GM10248 (cell line): Measurements from ENCODE around the gene LNX1.

ENCODE experiments used
- CTCF ChIA-PET: fragments of 300-600 bp; sonication (Branson Sonifier 250); formaldehyde crosslinking; extraction: SDS; loops from one replicate; lab custom pipeline; 2021; ENCODE audit warnings: antibody characterized with exemption; lab: Yijun Ruan, JAX
- POLR2A ChIA-PET: fragments of 350-650 bp; sonication (Branson Sonifier 250); formaldehyde crosslinking; extraction: SDS; loops from one replicate; lab custom pipeline; 2020; ENCODE audit warnings: antibody characterized with exemption; lab: Yijun Ruan, JAX
- DNase-seq: peaks from one replicate; pipeline ENCODE4 v3.0.0; 2012; ENCODE audit errors: extremely low spot score
- TF ChIP-seq, protein P1 (sequence below): IDR thresholded peaks from 2 replicates; pipeline ENCODE4 v1.5.1; 2012; ENCODE audit warnings: mild to moderate bottlenecking, low read depth; ENCODE audit errors: extremely low read depth, missing control alignments, control extremely low read depth

The LNX1 gene

DNA sequence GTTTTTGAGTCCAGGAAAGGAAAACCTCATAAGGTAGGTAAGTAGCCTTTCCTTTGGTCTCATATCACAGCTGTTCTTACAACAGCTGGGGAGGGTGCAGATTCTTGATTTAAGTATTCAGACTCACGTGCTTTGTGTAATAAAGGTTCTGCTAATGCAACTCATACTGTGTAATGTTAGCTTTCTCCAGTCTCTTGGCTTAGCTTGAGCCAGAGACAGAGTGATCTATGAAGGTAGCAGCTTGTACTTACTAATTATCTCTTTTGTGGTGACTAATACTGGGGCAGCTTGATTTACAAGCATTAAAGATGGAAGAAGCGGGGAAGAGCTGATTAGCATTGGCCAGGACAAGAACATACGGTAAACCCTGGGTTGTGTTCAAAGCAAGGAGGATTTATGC lies 80.3 kb downstream of the LNX1 start:
- CTCF ChIA-PET, result interaction anchor here (0.7 to 3.1 kb wide), 10 partner anchors 9 to 723 kb away, joined by 3 to 14 read pairs (median 4); no protein-coding TSS in a partner anchor

GRCh38 chr4:53510321-53510720 lies 81.0 kb downstream of the LNX1 start:
- TF ChIP-seq, protein P1, sequence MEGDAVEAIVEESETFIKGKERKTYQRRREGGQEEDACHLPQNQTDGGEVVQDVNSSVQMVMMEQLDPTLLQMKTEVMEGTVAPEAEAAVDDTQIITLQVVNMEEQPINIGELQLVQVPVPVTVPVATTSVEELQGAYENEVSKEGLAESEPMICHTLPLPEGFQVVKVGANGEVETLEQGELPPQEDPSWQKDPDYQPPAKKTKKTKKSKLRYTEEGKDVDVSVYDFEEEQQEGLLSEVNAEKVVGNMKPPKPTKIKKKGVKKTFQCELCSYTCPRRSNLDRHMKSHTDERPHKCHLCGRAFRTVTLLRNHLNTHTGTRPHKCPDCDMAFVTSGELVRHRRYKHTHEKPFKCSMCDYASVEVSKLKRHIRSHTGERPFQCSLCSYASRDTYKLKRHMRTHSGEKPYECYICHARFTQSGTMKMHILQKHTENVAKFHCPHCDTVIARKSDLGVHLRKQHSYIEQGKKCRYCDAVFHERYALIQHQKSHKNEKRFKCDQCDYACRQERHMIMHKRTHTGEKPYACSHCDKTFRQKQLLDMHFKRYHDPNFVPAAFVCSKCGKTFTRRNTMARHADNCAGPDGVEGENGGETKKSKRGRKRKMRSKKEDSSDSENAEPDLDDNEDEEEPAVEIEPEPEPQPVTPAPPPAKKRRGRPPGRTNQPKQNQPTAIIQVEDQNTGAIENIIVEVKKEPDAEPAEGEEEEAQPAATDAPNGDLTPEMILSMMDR, result no peak
- ChIA-PET POLR2A (no interaction called here), CTCF (interaction anchor here (0.7 to 3.1 kb wide), 6 partner anchors 13 to 724 kb away, joined by 3 to 14 read pairs (median 4); no protein-coding TSS in a partner anchor)
- DNase-seq, result no peak

More for the DNA sequence above, 80.3 kb downstream of the LNX1 start:
- POLR2A ChIA-PET, result no interaction called here
- DNase-seq, result no peak
- TF ChIP-seq, protein P1, result no peak

DNA sequence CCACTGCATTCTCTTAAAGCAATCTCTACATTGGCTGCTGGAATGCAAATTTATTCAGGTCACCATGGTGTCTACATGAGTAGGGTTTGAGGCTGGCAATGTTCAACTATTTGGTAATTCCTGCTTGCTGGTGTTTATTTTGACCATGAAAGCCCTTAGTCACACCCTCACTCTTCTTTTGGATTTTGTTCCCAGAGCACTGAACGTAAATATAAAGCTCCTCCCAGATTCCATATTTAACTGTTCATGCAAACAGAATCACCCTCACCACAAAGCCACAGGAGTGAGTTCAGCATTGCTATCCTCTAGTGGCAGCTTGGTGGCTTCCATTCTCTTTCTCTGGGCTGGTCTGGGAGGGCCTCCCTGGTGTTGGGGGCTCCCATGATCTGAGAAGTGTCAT lies 82.8 kb downstream of the LNX1 start:
- ChIA-PET CTCF (interaction anchor here (0.9 to 1.2 kb wide), 2 partner anchors 8 to 10 kb away, joined by 3 read pairs; no protein-coding TSS in a partner anchor), POLR2A (no interaction called here)
- DNase-seq, result no peak
- TF ChIP-seq, protein P1, result no peak

- DNase-seq, result no peak
- CTCF ChIA-PET, result interaction anchor here (1.2 to 2.4 kb wide), 2 partner anchors 10 to 727 kb away, joined by 3 to 9 read pairs; no protein-coding TSS in a partner anchor
- TF ChIP-seq, protein P1, result no peak
- POLR2A ChIA-PET, result no interaction called here
Measured at GRCh38 chr4:53507671-53508286, 83.5 kb downstream of the LNX1 start.

- no peak for DNase-seq
- ChIA-PET CTCF (interaction anchor here (2.4 kb wide), 1 partner anchor 727 kb away, joined by 9 read pairs; no protein-coding TSS in a partner anchor), POLR2A (no interaction called here)
- TF ChIP-seq, protein P1, result no peak
Measured at GRCh38 chr4:53507058-53507457, 84.2 kb downstream of the LNX1 start.

DNA sequence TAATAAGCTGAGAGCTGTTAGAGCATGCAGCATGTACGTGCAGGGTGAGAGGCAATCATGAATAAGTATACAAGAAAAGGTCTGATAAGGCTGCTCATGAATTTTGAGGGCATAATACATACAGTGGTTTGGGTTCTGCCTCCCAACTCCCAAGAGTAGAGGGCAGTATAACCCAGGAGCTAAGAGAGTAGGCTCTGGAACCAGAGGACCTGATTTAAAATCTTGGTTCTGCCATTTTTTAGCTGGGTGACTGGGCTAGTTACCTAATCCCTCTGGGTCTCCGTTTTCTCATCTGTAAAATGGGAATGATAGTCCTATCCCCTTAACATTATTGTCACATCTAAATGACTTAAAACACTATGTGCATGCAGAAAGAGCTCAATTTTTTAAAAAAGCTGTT lies 85.3 kb downstream of the LNX1 start:
- TF ChIP-seq, protein P1, result no peak
- POLR2A ChIA-PET, result no interaction called here
- CTCF ChIA-PET, result interaction anchor here (1.1 to 2.4 kb wide), 4 partner anchors 9 to 728 kb away, joined by 3 to 9 read pairs (median 4); no protein-coding TSS in a partner anchor
- DNase-seq, result no peak
